ENCODE data around the gene EVL.

DNA sequence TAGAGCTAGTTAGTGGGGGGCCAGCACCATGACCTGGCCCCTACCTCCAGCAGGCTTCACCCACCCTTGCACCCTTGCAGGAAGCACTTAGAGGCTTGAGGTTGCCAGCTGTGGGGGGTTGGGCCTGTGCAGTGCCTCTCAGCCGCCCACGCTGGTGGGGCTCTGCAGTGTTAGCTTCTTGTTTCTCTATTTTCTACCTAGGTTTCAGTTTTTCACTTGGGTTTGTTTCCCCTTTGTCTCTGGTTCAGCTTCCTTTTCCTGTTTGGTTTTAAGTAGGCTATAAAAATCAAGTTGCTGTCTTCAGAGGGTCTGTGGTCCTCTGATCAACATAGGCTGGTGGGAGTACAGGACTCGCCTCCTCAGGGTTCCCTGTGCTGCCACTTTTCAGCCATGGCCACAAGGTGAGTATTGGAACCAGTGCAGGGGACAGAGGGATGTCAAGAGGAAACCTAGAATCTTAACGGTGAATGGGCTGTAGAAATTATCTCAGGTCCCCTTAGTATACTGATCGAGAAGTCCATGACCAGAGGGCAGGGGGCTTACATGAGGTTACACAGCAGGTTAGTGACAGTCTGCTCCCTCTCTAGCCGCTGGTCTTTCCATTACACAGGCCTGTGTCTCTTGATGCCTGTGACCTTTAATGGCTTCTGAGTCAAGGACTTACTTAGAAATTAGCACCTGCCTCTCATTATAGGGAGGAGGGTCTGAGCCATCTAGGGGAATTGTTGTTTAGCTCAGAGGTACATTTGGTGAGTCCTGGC is at the start of gene EVL:
- TF ChIP-seq POLR2A (IDR thresholded peaks at IDR 0.05) = no peak
- no peak for TF ChIP-seq CTCF (IDR thresholded peaks at IDR 0.05)

All from testis (tissue), 2 donors.